ENCODE results near the gene TDRD1. TPM values are rescaled to one million over a fixed set of nuclear protein-coding genes. Genes with fewer than 3 reads are reported as not detected.

The TDRD1 gene
- polyA plus RNA-seq, 1 experiment: not detected

DNA sequence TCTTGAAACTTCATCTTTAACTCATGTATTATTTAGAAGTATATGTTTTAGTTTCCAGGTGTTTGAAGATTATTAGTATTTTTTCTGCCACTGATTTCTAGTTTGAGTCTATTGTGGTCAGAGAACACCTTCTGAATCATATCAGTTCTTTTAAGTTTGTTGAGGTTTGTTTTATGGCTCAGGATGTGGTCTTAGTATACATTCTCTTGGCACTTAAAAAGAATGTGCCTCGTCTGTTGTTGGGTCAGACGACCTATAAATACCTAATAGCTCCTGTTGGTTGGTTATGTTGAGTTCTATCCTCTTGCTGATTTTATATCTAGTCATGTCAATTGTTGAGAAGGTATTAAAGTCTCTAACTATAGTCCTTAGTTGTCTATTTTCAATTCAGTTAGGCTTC is 15.9 kb downstream of the TDRD1 start:
- no peak for DNase-seq (ENCODE audit: low read depth)
- ChIA-PET CTCF (no interaction called here), POLR2A (no interaction called here)
- no peak overlapping the region for H3K4me3 ChIP-seq (ENCODE audit: low read depth, low read length)
- TF ChIP-seq, protein P1, sequence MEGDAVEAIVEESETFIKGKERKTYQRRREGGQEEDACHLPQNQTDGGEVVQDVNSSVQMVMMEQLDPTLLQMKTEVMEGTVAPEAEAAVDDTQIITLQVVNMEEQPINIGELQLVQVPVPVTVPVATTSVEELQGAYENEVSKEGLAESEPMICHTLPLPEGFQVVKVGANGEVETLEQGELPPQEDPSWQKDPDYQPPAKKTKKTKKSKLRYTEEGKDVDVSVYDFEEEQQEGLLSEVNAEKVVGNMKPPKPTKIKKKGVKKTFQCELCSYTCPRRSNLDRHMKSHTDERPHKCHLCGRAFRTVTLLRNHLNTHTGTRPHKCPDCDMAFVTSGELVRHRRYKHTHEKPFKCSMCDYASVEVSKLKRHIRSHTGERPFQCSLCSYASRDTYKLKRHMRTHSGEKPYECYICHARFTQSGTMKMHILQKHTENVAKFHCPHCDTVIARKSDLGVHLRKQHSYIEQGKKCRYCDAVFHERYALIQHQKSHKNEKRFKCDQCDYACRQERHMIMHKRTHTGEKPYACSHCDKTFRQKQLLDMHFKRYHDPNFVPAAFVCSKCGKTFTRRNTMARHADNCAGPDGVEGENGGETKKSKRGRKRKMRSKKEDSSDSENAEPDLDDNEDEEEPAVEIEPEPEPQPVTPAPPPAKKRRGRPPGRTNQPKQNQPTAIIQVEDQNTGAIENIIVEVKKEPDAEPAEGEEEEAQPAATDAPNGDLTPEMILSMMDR (IDR thresholded peaks at IDR 0.05; ENCODE audit: insufficient read depth, low read depth, low read length): no peak
- H3K27me3 ChIP-seq (ENCODE audit: control insufficient read depth, insufficient read depth, low read length): peaks cover 1% of the 10 kb centered on the region; the same call in 1 of the 2 replicates
- no peaks in the 10 kb centered on the region for H3K36me3 ChIP-seq (ENCODE audit: control insufficient read depth, insufficient read depth, low read length)

DNA sequence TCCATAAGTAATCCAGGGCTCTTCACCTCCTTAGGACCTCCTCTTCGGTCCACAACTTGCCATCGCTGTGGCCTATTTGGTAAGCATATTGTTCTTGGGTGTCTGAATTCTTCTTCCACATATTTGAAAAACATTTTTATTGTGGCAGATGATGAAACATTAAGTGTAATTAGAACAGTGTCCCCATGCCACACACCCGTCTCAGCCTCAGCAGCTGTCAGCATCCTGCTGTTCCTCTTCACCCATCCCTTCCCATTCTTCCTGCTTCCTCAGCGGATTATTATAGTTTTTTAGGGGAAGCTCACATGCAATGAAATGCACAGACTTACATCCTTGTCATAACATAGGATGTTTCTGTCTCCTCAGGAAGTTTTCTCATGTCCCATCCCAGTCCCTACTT is 20.1 kb downstream of the TDRD1 start:
- Histone ChIP-seq H3K4me3 (ENCODE audit: low read depth, low read length) (no peak overlapping the region), H3K27me3 (ENCODE audit: control insufficient read depth, insufficient read depth, low read length) (peaks cover 1% of the 10 kb centered on the region; the same call in 1 of the 2 replicates), H3K36me3 (ENCODE audit: control insufficient read depth, insufficient read depth, low read length) (no peaks in the 10 kb centered on the region)
- POLR2A ChIA-PET: no interaction called here
- DNase-seq (ENCODE audit: low read depth): no peak
- TF ChIP-seq, protein P1 (IDR thresholded peaks at IDR 0.05; ENCODE audit: insufficient read depth, low read depth, low read length): no peak
- CTCF ChIA-PET: interaction anchor here (1.4 kb wide), 1 partner anchor 25 kb away, joined by 3 read pairs; the partner anchor contains the start of gene CCDC186

DNA sequence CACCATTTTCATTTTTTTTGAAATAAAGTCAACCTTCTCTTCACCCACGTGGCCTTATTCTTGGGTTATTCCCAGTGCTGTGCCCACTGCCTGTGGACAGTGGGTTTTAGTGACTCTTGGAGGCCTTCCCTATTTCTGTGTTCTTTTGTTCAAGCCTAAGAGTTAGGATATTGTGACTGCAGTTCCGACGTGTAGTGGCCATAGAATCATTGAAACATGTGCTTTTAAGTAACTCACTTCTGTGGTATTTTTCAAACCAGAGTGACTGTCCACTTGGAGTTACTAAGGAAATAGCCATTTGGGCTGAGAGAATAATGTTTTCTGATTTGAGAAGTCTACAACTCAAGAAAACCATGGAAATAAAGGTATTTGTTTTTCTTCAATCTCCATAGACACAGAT is 23.7 kb downstream of the TDRD1 start:
- Histone ChIP-seq H3K27me3 (ENCODE audit: control insufficient read depth, insufficient read depth, low read length) (peaks cover 1% of the 10 kb centered on the region; the same call in 1 of the 2 replicates), H3K36me3 (ENCODE audit: control insufficient read depth, insufficient read depth, low read length) (no peaks in the 10 kb centered on the region), H3K4me3 (ENCODE audit: low read depth, low read length) (no peak overlapping the region)
- TF ChIP-seq, protein P1 (IDR thresholded peaks at IDR 0.05; ENCODE audit: insufficient read depth, low read depth, low read length): no peak
- ChIA-PET POLR2A (no interaction called here), CTCF (no interaction called here)
- no peak for DNase-seq (ENCODE audit: low read depth)

DNA sequence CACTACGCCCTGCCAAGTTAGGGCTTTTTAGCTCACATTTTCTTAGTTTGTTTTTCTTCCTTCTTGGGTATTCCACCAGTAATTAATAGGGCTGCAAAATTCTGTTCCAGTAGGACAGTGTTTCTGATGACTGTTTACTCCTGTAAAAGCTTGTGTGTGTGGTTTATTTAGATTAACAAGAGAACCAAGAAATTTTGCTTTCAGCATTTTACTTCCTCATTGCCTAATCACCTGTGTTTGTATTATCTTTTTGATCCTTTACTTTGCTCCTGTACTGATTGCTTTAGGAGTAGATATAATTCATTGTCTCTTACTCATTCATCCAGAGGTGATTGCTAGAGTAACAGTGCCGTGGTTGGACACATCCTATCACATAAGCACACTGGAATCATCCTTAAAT is 27.7 kb downstream of the TDRD1 start:
- TF ChIP-seq, protein P1 (IDR thresholded peaks at IDR 0.05; ENCODE audit: insufficient read depth, low read depth, low read length): no peak
- DNase-seq (ENCODE audit: low read depth): no peak
- Histone ChIP-seq H3K27me3 (ENCODE audit: control insufficient read depth, insufficient read depth, low read length) (no peaks in the 10 kb centered on the region), H3K36me3 (ENCODE audit: control insufficient read depth, insufficient read depth, low read length) (no peaks in the 10 kb centered on the region), H3K4me3 (ENCODE audit: low read depth, low read length) (no peak overlapping the region)
- ChIA-PET CTCF (interaction anchor here (0.5 to 1.5 kb wide), 2 partner anchors 15 to 23 kb away, joined by 3 to 4 read pairs; no protein-coding TSS in a partner anchor), POLR2A (no interaction called here)

DNA sequence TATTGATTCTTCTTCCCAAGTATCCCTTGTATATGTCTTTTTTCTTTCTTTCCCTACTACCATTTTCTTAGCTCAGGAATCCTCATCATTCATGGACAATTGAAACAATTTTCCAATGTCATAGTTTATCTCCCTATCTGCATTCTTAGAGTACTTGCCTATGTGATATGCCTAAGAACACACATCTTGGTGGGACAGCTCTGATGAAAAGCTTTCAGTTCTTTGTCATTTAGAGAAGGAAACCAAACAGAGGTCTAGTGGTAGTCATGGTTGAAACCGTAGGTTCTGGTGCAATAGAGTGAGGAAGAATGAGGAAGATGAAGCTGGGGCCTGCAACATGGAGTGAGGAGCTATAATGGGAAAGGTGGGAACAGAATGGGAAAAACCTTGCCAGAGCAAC is 28.2 kb downstream of the TDRD1 start:
- no peak for DNase-seq (ENCODE audit: low read depth)
- ChIA-PET POLR2A (no interaction called here), CTCF (interaction anchor here (0.5 to 1.5 kb wide), 2 partner anchors 15 to 23 kb away, joined by 3 to 4 read pairs; no protein-coding TSS in a partner anchor)
- TF ChIP-seq, protein P1 (IDR thresholded peaks at IDR 0.05; ENCODE audit: insufficient read depth, low read depth, low read length): no peak
- Histone ChIP-seq H3K4me3 (ENCODE audit: low read depth, low read length) (no peak overlapping the region), H3K27me3 (ENCODE audit: control insufficient read depth, insufficient read depth, low read length) (no peaks in the 10 kb centered on the region), H3K36me3 (ENCODE audit: control insufficient read depth, insufficient read depth, low read length) (no peaks in the 10 kb centered on the region)
